Measurements from ENCODE around the gene TMEM165. TPM values are rescaled to one million over a fixed set of nuclear protein-coding genes. Genes with fewer than 3 reads are reported as not detected.
"Not testable (repeated sequence)": the region's sequence is repeated elsewhere in the genome, so short reads cannot be mapped to it uniquely, and the experiment has no call there.

Gene TMEM165
- total RNA-seq, 2 experiments from 2014 or later: 77.2 to 82.2 TPM

DNA sequence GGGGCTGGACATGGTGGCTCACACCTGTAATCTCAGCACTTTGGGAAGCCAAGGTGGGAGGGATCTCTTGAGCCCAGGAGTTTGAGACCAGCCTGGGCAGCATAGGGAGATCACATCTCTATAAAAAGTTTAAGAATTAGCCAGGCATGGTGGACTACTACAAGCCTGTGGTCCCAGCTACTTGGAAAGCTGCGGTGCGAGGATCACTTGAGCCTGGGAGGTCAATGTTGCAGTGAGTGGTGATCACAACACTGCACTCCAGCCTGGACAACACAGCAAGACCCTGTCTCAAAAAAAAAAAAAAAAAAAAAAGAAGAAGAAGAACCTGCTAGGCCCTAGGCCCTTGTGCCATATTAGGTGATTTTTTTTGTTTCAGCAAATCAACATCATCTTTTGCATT, 37.5 kb upstream of the TMEM165 start:
- peaks cover 12% of the 10 kb centered on the region for H3K4me1 Mint-ChIP-seq
- CTCF ChIA-PET: no interaction called here
- H3K9me3 Mint-ChIP-seq (ENCODE audit: low read depth): no peaks in the 10 kb centered on the region
- DNase-seq (no peak), ATAC-seq (no peak)
- no peaks in the 10 kb centered on the region for H3K27me3 Mint-ChIP-seq
- H3K4me3 Mint-ChIP-seq: no peak overlapping the region
- H3K36me3 Mint-ChIP-seq: peaks cover 8% of the 10 kb centered on the region
- no peak overlapping the region for H3K27ac Mint-ChIP-seq

DNA sequence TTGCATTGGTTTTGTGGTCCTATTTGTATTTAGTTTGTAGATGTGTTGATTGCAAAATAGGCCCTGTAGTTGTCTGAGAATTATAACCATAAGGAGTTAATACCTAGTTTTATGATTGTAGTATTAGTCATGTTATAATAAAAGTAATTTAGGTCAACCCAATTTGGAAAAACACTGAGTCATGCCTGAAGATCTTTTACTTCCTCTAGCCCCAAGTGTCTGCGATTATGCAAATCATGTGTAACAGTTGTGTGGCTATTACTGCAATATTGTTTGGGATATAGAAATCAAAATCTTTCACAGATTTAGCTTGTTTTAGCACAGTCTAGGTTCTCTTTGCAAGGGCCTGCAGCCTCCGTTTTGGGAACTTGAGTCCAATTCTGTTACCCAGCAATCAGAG, 37.1 kb upstream of the TMEM165 start:
- Mint-ChIP-seq H3K4me3 (no peak overlapping the region), H3K27ac (no peak overlapping the region), H3K4me1 (peaks cover 12% of the 10 kb centered on the region), H3K9me3 (ENCODE audit: low read depth) (no peaks in the 10 kb centered on the region), H3K36me3 (peaks cover 5% of the 10 kb centered on the region), H3K27me3 (no peaks in the 10 kb centered on the region)
- CTCF ChIA-PET: interaction anchor here (1.1 kb wide), 1 partner anchor 35 kb away, joined by 3 read pairs; no protein-coding TSS in a partner anchor
- DNase-seq (no peak), ATAC-seq (peak; percentile 27)

DNA sequence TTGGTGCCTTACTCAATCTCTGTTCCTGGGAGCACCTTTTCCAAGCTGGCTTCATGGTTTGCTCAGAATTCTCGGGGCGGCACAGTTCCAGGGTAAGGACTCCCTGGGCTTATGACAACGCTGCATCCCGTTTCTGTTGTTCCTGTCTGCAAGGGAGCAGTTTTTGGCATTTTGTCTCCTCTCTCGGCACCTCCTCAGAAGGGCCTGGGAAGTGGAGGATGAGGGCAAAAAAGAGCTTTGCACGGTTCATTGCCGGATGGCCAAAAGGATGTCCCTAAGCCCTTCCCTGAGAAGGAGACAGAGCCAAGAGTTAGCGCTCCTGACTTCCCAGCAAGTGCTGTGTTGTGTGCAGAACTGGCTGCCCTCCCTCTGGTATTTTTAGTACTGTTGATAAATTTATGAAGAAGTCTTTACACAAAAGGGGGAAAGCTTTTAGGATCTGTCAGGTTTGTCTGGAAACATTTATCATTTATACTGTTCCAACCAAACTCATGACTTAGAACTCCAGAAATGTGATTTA, 36.3 kb upstream of the TMEM165 start:
- Mint-ChIP-seq H3K27ac (no peak overlapping the region), H3K9me3 (ENCODE audit: low read depth) (no peaks in the 10 kb centered on the region), H3K36me3 (peaks cover 1% of the 10 kb centered on the region), H3K4me1 (peaks cover 12% of the 10 kb centered on the region), H3K4me3 (no peak overlapping the region), H3K27me3 (no peaks in the 10 kb centered on the region)
- DNase-seq (no peak), ATAC-seq (no peak)
- CTCF ChIA-PET: interaction anchor here (1.1 kb wide), 1 partner anchor 34 kb away, joined by 3 read pairs; no protein-coding TSS in a partner anchor

DNA sequence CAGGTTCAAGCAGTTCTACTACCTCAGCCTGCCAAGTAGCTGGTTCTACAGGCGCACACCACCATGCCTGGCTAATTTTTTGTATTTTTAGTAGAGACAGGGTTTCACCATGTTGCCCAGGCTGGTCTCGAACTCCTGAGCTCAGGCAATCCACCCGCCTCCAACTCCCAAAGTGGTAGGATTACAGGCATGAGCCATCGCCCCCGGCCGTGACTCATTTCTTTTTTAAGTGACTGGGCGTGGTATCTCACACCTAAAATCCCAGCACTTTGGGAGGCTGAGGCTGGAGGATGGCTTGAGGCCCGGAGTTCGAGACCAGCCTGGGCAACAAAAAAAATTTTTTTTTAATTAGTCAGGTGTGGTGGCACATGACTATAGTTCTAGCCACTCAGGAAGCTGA, 32.8 kb upstream of the TMEM165 start:
- CTCF ChIA-PET: interaction anchor here (0.9 to 1.9 kb wide), 3 partner anchors 12 to 51 kb away, joined by 3 to 4 read pairs (median 3); partner anchors contain the start of gene SRD5A3
- H3K36me3 Mint-ChIP-seq; H3K4me3 Mint-ChIP-seq; H3K27me3 Mint-ChIP-seq; H3K27ac Mint-ChIP-seq; H3K9me3 Mint-ChIP-seq (ENCODE audit: low read depth); ATAC-seq; DNase-seq: not testable (repeated sequence)
- H3K4me1 Mint-ChIP-seq: peaks cover 11% of the 10 kb centered on the region

DNA sequence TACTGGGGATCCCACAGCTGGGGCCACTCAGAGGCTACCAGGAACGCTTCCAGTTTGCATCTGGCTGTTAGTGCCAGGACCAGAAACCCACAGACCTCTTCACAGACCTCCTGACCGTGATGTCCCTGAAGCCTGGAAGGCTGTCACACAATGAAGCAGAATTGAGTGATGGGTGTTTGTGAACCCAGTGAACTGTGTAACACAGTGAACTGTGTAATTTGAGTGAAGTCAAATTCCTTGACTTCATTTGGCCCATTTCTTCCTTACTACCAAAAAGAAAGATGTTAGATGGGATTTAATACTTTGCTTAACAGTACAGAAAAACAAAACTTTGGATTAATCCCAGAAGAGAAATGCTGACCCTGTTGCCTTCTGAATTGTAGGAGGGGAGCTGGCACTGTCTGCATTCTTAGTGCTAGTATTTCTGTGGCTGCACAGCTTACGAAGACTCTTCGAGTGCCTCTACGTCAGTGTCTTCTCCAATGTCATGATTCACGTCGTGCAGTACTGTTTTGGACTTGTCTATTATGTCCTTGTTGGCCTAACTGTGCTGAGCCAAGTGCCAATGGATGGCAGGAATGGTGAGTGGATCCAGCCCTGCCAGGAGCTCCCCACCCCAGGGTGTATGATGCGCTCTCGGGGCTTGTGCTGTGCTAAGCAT, 31.9 kb upstream of the TMEM165 start:
- ATAC-seq: no peak
- CTCF ChIA-PET: interaction anchor here (1.9 kb wide), 1 partner anchor 18 kb away, joined by 4 read pairs; the partner anchor contains the start of gene SRD5A3

DNA sequence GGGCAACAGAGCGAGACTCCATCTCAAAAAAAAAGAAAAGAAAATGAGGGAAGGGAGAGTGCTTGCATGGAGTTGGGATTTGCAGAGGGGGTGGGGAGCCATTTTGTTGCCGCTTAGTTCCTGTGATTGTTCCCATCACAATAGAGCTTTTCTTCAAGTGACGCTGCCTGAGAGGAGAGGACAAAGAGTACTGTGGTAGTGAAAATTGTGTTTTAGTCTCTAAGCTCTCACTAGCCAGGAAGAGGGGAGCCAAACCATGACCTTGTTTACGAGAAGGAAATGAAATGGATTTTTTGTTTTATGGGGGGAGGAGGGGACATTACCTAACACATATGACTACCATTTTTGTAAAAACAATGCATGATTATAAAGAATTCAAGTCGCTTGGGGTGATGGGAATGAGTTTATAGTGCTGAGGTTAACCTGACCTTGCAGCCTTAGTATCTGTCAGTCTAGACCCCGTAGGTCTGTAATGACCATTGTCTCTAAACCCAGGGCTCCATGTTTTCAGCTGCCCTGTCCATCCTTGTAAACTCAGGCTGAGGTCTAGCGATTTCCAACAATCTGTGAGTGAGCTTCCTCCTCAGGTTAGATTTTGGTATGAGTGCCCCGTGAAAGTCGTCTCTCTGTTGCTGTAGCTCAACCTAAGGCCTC, 30.9 kb upstream of the TMEM165 start:
- Mint-ChIP-seq H3K4me3 (no peak overlapping the region), H3K4me1 (peaks cover 2% of the 10 kb centered on the region), H3K36me3 (no peaks in the 10 kb centered on the region), H3K27ac (no peak overlapping the region), H3K9me3 (ENCODE audit: low read depth) (no peaks in the 10 kb centered on the region), H3K27me3 (no peaks in the 10 kb centered on the region)
- no peak for DNase-seq
- ATAC-seq: no peak
- CTCF ChIA-PET: interaction anchor here (0.9 kb wide), 1 partner anchor 181 kb away, joined by 3 read pairs; no protein-coding TSS in a partner anchor

More for the DNA sequence above, 31.9 kb upstream of the TMEM165 start:
- Mint-ChIP-seq H3K27ac (no peak overlapping the region), H3K36me3 (no peaks in the 10 kb centered on the region), H3K4me1 (peaks cover 7% of the 10 kb centered on the region), H3K27me3 (no peaks in the 10 kb centered on the region), H3K9me3 (ENCODE audit: low read depth) (no peaks in the 10 kb centered on the region), H3K4me3 (no peak overlapping the region)
- no peak for DNase-seq

DNA sequence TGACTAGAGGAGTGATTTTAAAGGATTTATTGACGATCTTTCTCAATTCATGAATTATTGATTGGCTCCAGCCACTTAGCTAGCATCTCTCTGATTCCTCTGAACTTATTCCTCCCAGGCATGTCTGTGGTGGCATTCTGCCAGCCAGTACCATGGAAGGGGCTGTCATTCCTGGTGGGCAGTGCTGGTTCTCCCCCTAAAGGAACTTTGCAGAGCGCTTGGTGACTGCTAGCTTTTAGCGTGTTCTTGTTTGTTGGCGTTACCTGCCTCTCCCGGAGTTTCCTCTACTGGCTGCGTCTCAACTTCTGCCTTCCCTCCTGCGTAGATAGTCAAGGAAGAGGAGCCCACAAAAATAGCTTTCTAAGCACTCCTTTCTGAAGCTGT, 30.4 kb upstream of the TMEM165 start:
- H3K27me3 Mint-ChIP-seq: no peaks in the 10 kb centered on the region
- H3K9me3 Mint-ChIP-seq (ENCODE audit: low read depth): no peaks in the 10 kb centered on the region
- H3K36me3 Mint-ChIP-seq: no peaks in the 10 kb centered on the region
- no peak overlapping the region for H3K27ac Mint-ChIP-seq
- CTCF ChIA-PET: interaction anchor here (0.9 kb wide), 1 partner anchor 181 kb away, joined by 3 read pairs; no protein-coding TSS in a partner anchor
- DNase-seq: no peak
- H3K4me3 Mint-ChIP-seq: no peak overlapping the region
- H3K4me1 Mint-ChIP-seq: peaks cover 2% of the 10 kb centered on the region
- ATAC-seq: no peak

DNA sequence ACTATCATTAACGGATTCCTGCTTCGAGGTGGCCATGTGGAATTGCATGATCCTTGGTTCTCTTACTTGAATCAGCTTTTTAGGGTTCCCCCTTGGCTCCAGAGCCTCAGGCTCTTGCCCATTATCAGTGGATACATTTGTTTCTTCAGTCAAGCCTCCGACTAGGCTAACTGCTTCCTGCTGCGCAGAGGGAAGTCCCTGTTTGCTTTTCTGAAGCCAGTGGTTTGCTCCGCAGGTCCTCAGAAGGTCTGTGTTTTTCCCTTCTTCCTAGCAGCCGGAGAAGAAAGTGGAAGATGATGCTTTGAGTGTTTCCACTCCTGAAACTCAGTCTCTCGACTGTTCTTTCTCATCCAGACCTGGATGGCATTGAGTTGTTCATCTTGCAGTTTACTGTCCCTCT, 29.1 kb upstream of the TMEM165 start:
- ATAC-seq: no peak
- peaks cover 2% of the 10 kb centered on the region for H3K4me1 Mint-ChIP-seq
- no peak overlapping the region for H3K4me3 Mint-ChIP-seq
- CTCF ChIA-PET: no interaction called here
- no peak for DNase-seq
- H3K27ac Mint-ChIP-seq: no peak overlapping the region
- H3K27me3 Mint-ChIP-seq: no peaks in the 10 kb centered on the region
- H3K9me3 Mint-ChIP-seq (ENCODE audit: low read depth): no peaks in the 10 kb centered on the region
- no peaks in the 10 kb centered on the region for H3K36me3 Mint-ChIP-seq

DNA sequence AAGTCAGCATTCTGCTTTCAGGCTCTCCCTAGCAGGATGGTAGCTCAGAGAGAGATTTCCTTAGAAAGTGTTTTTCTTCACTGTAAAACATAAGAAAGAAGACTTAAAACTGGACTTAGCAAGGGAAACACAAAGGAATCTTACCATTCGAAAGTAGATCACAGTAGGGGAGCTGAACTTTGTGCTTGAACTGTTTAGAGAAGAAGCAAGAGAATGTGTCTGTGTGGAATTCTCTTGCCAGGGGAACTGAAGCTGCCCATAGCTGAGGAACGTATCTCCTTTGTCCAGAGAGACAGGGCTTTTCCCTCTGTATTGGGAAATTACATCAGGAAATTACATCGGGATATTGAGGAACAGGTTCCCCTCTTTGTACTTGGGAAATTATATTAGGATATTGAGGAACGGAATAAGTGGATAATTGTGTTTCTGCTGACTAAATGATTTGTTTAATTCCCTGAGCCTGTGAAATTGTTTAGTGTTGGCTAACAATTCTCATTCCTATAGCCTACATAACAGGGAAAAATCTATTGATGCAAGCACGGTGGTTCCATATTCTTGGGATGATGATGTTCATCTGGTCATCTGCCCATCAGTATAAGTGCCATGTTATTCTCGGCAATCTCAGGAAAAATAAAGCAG, 28.6 kb upstream of the TMEM165 start:
- Mint-ChIP-seq H3K27me3 (no peaks in the 10 kb centered on the region), H3K4me1 (no peaks in the 10 kb centered on the region), H3K4me3 (no peak overlapping the region), H3K27ac (no peak overlapping the region), H3K9me3 (ENCODE audit: low read depth) (no peaks in the 10 kb centered on the region), H3K36me3 (no peaks in the 10 kb centered on the region)
- DNase-seq: no peak
- CTCF ChIA-PET: interaction anchor here (1.2 kb wide), 1 partner anchor 11 kb away, joined by 3 read pairs; no protein-coding TSS in a partner anchor
- ATAC-seq: no peak

DNA sequence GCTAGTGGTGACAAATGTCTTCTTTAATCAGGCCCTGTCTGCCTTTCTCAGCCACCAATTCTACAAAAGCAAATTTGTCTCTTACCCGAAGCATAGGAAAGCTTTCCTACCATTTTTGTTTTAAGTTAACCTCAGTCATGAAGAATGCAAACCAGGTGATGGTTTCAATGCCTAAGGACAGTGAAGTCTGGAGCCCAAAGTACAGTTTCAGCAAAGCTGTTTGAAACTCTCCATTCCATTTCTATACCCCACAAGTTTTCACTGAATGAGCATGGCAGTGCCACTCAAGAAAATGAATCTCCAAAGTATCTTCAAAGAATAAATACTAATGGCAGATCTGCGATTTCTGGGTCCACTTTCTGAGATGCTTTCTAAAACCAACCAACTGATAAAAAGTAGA, 25.8 kb upstream of the TMEM165 start:
- no peaks in the 10 kb centered on the region for H3K4me1 Mint-ChIP-seq
- H3K9me3 Mint-ChIP-seq (ENCODE audit: low read depth): no peaks in the 10 kb centered on the region
- CTCF ChIA-PET: interaction anchor here (0.7 to 1.1 kb wide), 2 partner anchors 44 to 1242 kb away, joined by 3 read pairs; no protein-coding TSS in a partner anchor
- H3K36me3 Mint-ChIP-seq: no peaks in the 10 kb centered on the region
- no peak for DNase-seq
- no peak overlapping the region for H3K4me3 Mint-ChIP-seq
- ATAC-seq: no peak
- no peaks in the 10 kb centered on the region for H3K27me3 Mint-ChIP-seq
- no peak overlapping the region for H3K27ac Mint-ChIP-seq

DNA sequence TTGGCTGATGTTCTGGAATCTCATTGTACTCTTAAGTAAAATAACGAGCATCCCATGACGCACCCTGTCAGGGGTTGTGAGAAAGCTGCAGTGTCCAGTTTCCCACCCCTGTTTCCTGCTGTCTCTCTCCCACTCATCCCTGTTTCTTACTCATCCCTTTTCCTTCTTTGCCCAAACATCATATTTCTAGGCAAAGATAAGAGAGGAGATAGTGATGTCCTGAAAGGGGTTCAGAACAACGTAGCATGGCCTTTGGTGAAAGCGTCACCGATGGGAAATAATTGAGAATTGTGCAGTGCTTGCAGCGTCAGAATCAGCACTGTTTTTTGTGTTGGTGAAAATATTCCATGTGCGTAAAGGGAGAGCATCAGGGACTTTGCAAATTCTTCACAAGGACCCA, 23.5 kb upstream of the TMEM165 start:
- Mint-ChIP-seq H3K27me3 (no peaks in the 10 kb centered on the region), H3K36me3 (no peaks in the 10 kb centered on the region), H3K9me3 (ENCODE audit: low read depth) (no peaks in the 10 kb centered on the region), H3K4me1 (no peaks in the 10 kb centered on the region), H3K27ac (no peak overlapping the region), H3K4me3 (no peak overlapping the region)
- no peak for ATAC-seq
- CTCF ChIA-PET: interaction anchor here (2.5 kb wide), 1 partner anchor 26 kb away, joined by 6 read pairs; the partner anchor contains the start of gene SRD5A3
- no peak for DNase-seq

DNA sequence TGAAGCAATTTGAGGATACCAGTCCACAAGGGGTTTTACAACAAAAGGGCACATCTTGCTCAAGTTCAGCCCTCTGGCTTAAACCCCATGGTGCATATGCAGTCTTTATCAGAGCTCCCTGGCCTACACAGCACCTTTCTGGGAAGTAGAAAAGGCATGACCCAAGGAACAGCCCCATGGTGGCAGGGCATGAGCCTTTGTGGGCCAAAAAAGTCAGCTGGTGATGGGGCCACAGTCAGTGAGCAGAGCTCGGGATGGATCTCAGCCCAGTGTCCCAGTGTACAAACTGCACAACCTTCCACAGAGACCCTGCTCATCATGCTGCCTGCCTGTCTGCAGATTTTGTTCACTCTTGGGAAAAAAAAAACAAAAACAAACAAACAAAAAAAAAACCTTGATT, 22.3 kb upstream of the TMEM165 start:
- Mint-ChIP-seq H3K27me3 (no peaks in the 10 kb centered on the region), H3K4me3 (no peak overlapping the region), H3K27ac (no peak overlapping the region), H3K36me3 (no peaks in the 10 kb centered on the region), H3K9me3 (ENCODE audit: low read depth) (no peaks in the 10 kb centered on the region), H3K4me1 (no peaks in the 10 kb centered on the region)
- ATAC-seq (no peak), DNase-seq (no peak)
- CTCF ChIA-PET: interaction anchor here (2.5 kb wide), 1 partner anchor 28 kb away, joined by 6 read pairs; the partner anchor contains the start of gene SRD5A3

DNA sequence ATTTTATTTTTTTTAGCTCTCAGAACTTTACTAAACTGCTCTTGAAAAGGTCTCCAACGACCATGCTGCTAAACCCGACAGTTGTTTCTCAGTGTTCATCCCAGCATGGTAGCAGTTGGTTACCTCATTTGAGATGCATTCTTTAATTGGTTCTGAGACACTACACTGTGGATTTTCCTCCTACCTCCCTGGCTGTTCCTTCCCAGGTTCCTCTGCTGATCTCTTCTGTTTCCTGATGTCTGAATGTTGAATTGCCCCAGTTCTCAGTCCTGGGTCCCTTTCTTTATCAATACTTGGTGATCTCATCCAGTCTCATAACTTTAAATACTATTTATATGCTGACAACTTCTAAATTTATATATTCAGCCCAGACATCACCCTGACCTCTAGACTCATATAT, 19.1 kb upstream of the TMEM165 start:
- H3K9me3 Mint-ChIP-seq (ENCODE audit: low read depth): no peaks in the 10 kb centered on the region
- no peak overlapping the region for H3K27ac Mint-ChIP-seq
- H3K27me3 Mint-ChIP-seq: no peaks in the 10 kb centered on the region
- ATAC-seq (no peak), DNase-seq (no peak)
- no peak overlapping the region for H3K4me3 Mint-ChIP-seq
- peaks cover 3% of the 10 kb centered on the region for H3K4me1 Mint-ChIP-seq
- CTCF ChIA-PET: no interaction called here
- no peaks in the 10 kb centered on the region for H3K36me3 Mint-ChIP-seq
